ENCODE measurements around the gene MRE11.
"Not testable (repeated sequence)": the region's sequence is repeated elsewhere in the genome, so short reads cannot be mapped to it uniquely, and the experiment has no call there.

GRCh38 chr11:94506513-94506912, 12.9 kb upstream of the MRE11 start:
- not testable (repeated sequence) for TF ChIP-seq CTCF, POLR2A, EP300 (IDR thresholded peaks at IDR 0.05)
